ENCODE measurements around the gene TRDN.
"Not testable (repeated sequence)": the region's sequence is repeated elsewhere in the genome, so short reads cannot be mapped to it uniquely, and the experiment has no call there.

TRDN gene

DNA sequence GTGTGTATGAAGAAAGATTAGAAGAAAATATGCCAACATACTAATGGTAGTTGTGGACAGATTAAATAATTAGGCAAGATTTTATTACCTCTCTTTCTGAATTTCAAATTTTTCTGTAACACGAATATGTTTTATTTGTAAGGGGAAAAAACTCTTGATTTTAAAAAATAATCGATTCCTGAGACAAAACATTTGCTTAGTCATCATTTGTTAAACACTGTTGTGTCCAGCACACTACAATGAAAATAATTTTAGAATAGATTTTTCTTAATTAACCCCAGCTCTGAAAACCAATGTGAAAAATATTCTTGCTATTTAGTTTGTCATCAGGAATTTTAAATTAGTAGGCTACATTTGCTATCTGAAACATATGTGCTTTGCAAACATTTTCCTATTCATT lies 253.0 kb downstream of the TRDN start:
- DNase-seq, result no peak

DNA sequence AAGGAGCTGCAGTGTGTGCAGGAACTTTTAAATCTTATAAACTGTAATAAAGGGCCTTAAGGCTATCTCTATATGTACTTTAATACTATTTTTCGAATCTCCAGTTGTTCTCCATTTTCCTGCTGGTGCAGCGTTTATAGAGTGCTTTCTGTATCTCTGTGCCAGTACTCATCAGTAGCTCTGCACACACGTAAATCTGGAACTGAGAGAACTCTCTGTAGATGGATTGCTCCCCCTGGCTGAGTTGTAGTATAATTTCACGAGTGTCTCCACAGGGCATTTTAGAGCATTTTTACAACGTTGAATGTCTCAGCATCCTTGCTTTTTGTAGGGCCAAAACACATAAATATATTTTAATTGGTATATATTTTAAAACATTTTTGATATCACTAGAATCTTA lies 256.5 kb downstream of the TRDN start:
- DNase-seq, result peak; percentile 89

GRCh38 chr6:123372737-123373136 lies 264.0 kb downstream of the TRDN start:
- no peak for DNase-seq

- no peak for DNase-seq
Observed at GRCh38 chr6:123363912-123364311, 272.8 kb downstream of the TRDN start.

- no peak for DNase-seq
Observed at GRCh38 chr6:123360359-123360758, 276.4 kb downstream of the TRDN start.

DNA sequence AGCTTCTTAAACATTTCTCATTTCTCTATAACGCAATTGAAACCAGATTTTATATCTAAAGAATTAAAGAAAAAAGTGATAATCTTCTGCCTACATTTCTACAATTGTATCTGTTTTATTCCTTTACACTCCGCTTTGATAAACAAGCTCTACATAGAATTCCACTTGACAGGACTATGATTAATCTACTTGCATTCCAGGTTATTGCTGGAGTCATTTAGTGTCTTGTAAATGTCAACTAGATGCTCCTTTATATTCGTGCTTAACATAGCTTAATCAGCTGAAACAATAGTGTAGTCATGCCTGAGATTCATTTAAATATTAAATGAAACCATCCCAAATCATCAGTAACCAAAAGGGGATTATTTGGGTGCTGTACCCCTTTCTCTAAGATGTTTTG lies 284.0 kb downstream of the TRDN start:
- no peak for DNase-seq

- DNase-seq, result no peak
Observed at GRCh38 chr6:123352279-123352678, 284.5 kb downstream of the TRDN start.

DNA sequence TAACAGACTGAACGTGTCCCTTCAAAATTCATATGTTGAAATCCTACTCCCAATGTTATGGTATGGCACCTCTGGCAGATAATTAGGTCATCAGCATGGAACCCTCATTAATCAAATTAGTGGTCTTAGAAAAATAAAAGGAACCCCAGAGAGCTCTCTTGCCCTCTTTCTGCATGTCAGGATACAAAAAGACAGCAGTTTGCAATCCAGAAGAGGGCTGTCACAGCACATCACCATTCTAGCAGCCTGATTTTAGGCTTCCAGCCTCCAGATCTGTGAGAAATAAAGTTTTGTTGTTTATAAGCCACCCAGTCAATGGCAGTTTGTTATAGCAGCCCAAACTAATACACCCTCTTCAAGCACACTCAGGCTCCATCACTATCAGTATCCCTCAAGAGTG lies 292.9 kb downstream of the TRDN start:
- no peak for DNase-seq

DNA sequence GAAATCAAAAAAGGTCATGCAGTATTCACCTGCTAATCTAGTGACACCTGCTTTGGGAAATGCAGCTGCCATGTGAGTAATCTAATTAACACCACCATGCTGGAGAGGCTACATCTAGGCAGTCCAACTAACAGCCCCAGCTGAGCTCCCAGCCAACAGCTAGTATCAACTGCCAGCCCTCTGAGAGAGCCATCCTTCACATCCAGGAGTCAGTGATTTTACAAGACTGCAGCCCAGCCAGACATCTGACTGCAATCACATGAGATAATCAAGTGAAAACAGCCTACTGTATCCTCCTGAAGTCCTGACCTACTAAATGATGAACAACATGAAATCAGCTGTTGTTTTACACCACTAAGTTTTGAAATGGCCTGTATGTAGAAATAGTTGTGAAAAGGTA lies 298.4 kb downstream of the TRDN start:
- DNase-seq, result peak; percentile 71

- DNase-seq, result no peak
Observed at GRCh38 chr6:123333000-123333756, 303.6 kb downstream of the TRDN start.

- no peak for DNase-seq
Observed at GRCh38 chr6:123332070-123332469, 304.7 kb downstream of the TRDN start.

DNA sequence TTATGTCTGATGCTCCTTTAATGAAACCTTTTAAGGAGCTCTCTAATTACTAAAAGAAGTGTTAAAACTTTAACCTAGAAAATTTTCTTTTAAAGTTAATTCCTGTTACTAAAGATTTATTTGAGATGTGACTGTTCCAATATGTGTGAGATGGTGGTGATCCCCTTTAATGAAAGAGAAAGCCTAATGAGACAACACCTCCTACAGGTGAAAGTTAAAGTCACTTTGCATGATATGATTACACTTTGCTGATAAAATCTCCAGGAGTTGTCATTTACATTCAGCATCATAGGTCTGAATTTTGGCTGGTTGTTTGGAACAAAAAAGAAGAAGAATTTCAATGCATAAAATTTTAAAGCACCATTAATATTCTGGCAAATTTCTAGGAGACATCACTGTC lies 307.4 kb downstream of the TRDN start:
- no peak for DNase-seq

GRCh38 chr6:123323452-123324329 lies 313.1 kb downstream of the TRDN start:
- DNase-seq, result peak; percentile 36

- DNase-seq, result peak; percentile 93
Observed at GRCh38 chr6:123321020-123321419, 315.7 kb downstream of the TRDN start.

GRCh38 chr6:123316733-123317323 lies 319.9 kb downstream of the TRDN start:
- peak; percentile 53 for DNase-seq

- DNase-seq, result not testable (repeated sequence)
Observed at GRCh38 chr6:123314459-123314858, 322.3 kb downstream of the TRDN start.

GRCh38 chr6:123309130-123309529 lies 327.6 kb downstream of the TRDN start:
- no peak for DNase-seq

- DNase-seq, result no peak
Observed at GRCh38 chr6:123306334-123306733, 330.4 kb downstream of the TRDN start.

DNA sequence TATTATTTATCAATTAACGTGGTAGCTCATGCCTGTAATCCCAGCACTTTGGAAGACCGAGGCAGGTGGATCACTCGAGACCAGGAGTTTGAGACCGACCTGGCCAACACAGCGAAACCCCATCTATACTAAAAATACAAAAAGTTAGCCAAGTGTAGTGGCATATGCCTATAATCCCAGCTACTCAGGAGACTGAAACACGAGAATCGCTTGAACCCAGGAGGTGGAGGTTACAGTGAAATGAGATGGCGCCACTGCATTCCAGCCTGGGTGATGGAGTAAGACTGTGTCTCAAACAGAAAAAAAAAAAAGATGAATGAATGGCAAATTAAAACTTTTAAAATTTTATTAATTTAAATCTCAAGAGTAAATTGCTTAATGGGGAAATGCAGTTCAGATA lies 341.1 kb downstream of the TRDN start:
- no peak for DNase-seq

- no peak for DNase-seq
Observed at GRCh38 chr6:123295181-123295580, 341.6 kb downstream of the TRDN start.

- no peak for DNase-seq
Observed at GRCh38 chr6:123288649-123289048, 348.1 kb downstream of the TRDN start.

GRCh38 chr6:123276546-123276980 lies 360.2 kb downstream of the TRDN start:
- no peak for DNase-seq

DNA sequence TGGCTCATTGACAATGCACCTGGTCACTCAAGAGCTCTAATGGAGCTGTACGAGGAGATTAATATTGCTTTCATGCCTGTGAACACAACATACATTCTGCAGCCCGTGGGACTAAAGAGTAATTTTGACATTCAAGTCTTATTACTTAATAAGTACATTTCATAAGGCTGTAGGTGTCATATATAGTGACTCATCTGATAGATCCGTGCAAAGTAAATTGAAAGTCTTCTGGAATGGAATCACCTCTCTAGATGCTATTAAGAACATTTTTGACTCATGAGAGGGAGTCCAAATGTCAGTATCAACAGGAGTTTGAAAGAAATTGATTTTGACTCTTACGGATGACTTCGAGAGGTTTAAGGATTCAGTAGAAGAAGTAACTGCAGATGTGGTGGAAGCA lies 372.8 kb downstream of the TRDN start:
- no peak for DNase-seq

DNA sequence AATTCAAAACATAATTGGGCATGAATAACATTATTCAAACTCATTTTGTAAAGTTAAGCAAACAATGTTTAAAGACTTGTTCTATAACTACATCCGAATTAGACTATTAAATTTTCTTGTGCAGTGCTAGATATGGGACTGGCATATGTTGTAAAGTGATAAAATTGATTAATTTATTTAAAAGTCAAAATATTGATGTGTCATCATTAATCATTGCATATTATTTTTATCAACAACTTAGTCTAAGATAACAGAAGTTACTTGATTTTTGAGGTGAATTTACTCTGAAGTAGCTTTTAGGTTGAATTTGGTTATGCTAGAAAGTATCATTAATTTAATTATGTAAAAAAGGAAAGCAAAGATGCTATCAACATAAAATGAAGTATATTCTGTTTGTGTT lies 396.1 kb downstream of the TRDN start:
- no peak for DNase-seq
